HG03558 (cell line): Measurements from ENCODE around the gene CHFR.
"Not testable (repeated sequence)": the region's sequence is repeated elsewhere in the genome, so short reads cannot be mapped to it uniquely, and the experiment has no call there.

Experiments used
- ATAC-seq: cut with Tn5 transposase; IDR thresholded peaks from one replicate; pipeline ENCODE4 v1.9.1; 2021; ENCODE audit warnings: moderate number of reproducible peaks; ENCODE audit not compliant: unreplicated experiment; ENCODE audit errors: extremely low read depth

Gene CHFR

DNA sequence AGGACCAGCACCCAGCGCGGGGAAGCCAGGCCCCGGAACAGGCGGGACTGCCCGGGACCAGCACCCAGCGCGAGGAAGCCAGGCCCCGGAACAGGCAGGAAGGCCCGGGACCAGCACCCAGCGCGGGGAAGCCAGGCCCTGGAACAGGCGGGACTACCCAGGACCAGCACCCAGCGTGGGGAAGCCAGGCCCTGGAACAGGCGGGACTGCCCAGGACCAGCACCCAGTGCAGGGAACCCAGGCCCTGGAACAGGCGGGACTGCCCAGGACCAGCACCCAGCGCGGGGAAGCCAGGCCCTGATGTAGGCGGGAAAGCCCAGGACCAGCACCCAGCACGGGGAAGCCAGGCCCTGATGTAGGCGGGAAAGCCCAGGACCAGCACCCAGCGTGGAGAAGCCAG, 12.8 kb downstream of the CHFR start:
- not testable (repeated sequence) for ATAC-seq

DNA sequence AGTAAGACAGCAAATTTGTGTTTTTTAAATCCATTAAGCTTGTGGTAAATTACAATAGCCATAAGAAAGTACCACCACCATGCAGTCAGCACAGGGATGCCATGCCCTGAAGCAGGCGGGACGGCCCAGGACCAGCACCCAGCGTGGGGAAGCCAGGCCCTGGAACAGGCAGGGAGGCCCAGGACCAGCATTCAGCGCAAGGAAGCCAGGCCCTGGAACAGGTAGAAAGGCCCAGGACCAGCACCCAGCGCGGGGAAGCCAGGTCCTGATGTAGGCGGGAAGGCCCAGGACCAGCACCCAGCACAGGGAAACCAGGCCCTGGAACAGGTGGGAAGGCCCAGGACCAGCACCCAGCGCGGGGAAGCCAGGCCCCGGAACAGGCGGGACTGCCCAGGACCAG, 13.2 kb downstream of the CHFR start:
- ATAC-seq = no peak

DNA sequence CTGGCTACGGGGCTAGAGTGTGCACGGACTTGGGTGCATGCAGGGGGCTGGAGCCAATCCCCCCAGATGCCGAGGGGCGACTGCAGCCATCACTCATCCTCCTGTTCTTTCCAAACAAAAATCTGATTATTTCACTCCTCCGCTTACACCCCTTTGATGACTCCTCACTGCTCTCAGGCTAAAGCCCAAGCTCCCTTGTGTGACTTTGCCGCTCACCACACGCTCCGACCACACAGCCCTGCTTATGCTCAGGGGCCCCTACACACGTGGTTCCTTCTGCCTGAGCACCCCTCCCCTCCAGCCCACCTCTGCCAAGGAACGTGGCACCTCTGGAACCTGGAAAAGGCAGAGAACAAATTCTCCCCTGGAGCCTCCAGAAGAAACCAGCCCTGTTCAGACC, 13.7 kb downstream of the CHFR start:
- no peak for ATAC-seq

DNA sequence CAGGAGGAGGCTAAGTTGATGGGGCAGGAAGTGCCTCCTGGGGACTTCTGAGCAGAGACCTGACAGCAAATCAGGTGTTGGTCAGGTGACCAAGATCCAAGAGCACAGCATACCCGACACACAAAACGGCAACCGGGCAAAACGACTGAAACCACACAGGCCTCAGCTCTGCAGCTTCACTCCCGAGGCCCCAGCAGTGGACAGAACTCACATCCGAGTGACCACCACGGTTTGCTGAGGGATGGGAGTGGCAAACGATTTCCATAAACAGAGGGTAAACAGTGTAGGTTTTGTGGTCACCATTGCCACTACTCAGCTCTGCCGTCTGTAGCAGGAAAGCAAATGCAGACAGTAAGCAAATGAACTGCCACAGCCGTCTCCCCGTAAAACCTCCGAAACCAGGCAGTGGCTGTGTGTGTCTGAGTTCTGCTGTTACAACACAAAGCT, 14.4 kb downstream of the CHFR start:
- no peak for ATAC-seq

DNA sequence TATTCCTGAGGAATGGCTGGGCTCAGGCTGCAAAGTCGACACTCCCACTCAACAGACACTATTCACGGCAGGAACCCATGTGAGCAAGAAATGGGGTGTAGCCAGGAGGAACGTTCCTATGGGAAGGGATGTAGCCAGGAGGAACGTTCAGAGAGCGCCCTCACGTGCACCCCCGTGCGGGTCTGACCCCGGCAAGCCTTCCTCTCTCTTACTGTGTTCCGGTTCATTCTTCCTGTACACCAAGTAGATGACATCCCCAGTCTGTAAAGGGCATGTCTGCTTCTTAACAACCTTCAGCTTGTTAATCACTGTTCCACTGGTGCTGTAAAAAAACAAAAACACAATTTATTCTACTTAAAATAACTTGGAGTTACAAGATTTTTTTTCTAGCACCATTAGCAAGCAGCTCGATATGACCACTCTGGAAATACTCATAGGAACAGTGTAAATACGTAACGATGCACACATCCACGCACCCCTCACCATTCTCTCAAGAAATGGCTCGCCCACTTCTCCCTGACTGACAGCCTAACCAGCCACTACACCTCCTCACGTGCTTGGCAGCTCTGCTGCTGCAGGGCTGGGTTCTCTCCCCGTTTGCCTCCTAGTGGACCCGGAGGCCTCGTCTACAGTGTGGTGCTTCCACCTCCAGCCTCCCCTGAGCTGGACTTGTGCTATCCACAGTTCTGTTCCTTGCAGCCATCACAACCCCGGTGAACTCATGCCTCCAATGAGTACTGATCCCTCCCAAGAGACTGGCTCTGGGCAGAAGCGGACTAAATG, 15.1 kb downstream of the CHFR start:
- no peak for ATAC-seq

DNA sequence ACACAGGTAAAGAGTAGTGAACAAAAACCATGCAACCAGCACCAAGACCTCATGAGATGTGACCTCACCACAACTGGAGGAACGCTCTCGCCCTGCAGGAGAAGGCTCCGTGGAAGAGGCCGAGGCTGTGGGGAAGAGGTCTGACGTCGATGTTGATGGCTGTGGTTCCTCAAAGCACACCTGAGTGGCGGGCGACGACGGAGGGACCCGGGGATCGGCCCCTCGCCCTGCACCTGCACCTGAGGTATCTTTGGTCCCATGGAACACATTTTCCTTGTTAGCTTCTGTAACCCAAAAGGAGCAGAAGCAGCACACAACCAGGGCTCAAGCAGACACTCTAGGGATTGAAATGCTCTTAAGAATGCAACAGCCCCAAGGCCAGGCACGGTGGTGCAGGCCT, 17.9 kb downstream of the CHFR start:
- no peak for ATAC-seq

DNA sequence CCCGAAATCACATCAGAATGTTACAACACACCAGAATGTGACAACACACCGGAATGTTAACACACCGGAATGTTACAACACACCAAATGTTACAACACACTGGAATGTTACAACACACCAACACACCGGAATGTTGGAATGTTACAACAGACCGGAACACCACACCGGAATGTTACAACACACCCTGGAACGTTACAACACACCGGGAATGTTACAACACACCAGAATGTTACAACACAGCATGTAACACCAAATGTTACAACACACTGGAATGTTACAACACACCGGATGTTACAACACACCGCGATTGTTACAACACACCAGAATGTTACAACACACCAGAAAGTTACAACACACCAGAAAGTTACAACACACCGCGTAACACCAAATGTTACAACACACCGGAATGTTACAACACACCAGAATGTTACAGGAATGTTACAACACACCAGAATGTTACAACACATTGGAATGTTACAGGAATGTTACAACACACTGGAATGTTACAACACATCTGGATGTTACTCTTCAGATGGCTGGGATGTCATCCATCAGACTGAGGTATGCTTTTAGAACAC, 21.1 kb downstream of the CHFR start:
- ATAC-seq = no peak

DNA sequence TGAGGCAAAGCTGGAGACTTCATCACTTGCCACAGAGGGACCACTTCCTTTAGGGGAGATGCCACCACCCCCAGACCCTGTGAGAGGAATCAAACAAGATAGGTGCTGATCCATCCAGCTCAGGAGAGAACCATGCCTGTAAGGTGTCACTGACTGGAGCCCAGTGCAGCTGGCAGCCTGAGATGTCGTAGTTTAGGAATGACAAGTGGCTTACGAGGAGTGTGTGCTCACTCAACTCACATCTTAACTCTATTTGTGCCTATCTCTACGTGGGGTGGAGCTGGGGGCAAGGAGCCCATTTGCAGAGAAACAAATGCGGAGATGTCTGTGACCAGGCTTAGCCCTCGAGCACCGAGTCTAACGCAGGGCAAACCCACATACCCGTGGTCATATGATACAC, 25.8 kb downstream of the CHFR start:
- ATAC-seq = no peak

DNA sequence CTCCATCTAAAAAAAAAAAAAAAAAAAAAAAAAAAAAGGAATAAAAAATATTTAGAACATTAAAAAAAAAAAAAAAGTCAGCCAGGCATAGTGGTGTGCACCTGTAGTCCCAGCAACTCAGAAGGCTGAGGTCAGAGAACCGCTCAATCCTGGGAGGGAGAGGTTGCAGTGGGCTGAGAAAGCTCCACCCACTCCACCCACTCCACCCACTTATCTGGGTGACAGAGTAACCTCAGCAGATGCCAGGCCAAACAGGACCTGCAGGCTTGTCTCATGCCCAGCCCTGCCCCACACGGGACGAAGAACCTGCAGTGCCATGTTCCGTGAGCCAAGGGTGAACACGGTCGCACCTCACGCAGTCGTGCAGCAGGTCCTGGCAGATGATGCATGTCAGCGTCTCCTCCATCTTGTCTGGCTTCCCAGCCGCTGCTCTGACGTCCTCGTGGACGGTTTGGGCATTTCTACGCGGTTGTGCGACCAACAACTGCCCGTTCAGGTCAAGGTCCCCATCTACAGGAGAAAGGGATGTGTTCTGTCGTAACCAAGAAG, 28.6 kb downstream of the CHFR start:
- no peak for ATAC-seq

DNA sequence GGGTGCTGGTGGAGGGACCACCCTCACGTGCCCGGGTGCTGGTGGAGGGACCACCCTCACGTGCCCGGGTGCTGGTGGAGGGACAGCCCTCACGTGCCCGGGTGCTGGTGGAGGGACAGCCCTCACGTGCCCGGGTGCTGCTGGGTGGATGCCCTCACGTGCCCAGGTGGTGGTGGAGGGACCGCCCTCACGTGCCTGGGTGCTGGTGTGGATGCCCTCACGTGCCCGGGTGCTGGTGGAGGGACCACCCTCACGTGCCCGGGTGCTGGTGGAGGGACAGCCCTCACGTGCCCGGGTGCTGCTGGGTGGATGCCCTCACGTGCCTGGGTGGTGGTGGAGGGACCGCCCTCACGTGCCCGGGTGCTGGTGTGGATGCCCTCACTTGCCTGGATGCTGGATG, 30.4 kb downstream of the CHFR start:
- ATAC-seq = not testable (repeated sequence)

DNA sequence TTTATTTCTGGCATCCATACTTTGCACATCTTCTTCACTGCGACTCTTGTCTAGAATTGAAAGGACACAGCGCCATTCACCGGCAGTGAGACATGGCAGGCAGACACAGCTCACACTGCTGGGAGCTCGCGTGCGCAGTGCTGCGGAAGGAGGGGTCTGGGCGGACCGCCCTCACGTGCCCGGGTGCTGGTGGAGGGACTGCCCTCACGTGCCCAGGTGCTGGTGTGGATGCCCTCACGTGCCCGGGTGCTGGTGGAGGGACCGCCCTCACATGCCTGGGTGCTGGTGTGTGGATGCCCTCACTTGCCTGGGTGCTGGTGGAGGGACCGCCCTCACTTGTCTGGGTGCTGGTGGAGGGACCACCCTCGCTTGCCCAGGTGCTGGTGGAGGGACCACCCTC, 30.8 kb downstream of the CHFR start:
- ATAC-seq = no peak

DNA sequence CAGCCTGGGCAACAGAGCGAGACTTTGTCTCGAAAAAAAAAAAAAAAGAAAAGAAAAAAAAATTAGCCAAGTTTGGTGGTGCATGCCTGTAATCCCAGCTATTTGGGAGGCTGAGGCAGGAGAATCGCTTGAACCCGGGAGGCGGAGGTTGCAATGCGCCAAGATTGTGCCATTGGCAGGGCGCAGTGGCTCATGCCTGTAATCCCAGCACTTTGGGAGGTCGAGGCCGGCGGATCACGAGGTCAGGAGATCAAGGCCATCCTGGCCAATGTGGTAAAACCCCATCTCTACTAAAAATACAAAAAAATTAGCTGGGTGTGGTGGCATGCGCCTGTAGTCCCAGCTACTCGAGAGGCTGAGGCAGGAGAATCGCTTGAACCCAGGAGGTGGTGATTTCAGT, 32.2 kb downstream of the CHFR start:
- ATAC-seq = not testable (repeated sequence)

DNA sequence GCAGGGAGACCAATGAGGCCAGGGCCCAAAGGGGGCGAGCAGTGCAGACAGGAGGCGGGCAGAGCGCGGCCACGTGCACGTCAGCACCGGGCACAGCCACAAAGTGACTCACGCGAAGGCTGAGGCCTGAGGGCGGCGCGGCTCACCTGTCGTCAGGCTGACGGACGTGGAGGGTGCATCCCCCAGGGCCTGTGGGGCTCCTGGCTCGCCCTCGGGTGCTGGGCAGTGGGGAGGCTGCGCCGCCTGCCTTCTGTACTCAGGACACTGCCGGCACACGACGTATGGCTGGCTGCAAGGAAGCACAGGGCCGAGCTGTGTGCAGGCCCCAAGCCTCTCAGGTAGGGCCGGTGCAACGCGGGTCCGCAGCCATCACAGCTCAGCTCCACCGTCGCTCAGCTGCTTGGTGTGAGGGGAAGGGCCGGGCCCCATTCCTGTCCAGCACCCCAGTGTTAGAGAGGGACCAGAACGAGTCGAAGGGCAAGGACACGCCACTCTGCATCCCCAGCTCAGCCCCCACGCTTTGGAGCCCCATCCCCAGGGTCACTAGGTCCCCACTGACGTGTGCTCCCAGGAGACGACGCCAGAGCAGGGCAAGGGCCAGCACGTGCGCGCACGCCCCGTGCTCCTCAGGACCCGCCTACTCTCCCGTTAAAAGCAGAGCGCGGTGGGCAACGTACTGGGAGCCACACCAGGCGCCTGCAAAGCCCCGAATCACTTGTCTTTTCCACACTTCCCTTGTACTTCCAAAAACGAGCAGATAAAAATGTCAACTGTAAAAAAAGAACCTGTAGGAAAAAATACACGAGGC, 33.9 kb downstream of the CHFR start:
- no peak for ATAC-seq

DNA sequence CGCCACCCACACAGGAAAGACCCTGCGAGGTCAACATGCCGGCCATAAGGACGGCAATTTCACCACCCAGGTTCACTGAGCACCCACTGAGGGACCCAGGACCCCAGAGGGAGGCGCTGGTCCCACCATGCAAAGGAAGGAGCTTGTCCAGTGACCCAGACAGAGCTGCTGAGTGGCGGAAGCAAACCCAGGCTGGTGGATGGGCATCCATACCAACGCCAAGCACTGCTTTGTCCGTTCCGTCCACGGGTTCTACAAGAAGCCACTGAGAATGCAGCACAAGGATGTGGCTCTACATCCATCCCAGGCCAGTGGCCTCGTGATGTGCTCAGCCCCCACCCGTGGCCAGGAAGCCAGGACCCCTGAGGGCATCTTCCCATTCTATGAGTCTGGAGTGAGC, 34.9 kb downstream of the CHFR start:
- ATAC-seq = no peak

DNA sequence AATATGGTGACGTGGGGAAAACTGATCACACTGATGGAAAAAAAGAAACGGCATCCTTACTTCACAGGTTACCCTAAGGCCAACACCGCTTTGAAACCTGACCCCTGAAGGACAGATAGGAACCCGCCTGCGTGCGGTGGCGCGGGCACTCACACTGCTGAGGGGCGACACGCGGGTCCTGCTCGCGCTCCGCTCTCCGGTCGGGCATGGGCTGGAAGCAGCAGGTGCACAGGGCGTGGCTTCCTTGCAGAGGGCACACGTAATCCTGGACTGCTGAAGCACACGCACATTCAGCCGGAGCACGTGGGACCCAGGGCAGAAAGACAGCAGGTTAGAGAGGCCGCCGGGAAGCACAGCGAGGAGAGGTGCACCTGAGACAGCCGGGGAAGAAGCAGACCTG, 35.9 kb downstream of the CHFR start:
- no peak for ATAC-seq

DNA sequence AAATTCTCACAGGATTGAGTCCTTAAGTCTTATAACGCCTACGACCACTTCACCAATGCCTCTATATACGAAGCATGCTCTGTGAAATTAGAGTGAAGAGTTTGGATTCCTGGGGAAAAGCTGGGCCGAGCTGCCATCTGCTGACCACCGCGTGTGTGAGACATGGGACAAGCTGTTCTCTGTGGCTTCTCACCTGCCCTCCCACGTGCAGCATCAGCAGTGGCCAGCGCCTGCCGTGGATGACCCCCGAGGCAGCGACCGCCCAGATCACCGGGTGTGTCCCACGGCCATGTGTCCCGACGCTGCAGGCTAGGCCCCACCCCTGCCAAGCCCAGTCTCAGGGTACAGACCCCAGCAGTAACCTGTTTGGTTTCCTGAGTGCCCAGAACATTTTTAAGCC, 37.1 kb downstream of the CHFR start:
- ATAC-seq = no peak

DNA sequence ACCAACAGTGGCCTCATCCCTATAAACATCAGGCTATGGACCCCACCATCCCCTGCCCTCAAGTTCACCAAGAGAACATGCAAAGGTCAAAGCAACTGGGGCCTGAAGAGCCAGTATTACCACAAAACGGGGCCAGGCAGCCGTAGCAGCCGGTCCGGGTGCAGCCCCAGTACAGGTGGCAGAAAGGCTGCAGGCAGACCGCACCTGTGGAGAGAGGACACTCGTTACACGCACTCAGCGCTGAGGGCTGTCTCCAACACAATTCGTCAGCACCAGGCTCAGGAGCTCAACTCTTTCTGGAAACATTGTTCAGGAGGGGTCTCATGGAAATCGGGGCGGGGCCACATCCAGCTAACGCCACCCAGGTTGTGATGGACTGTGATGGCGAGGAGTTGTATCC, 38.9 kb downstream of the CHFR start:
- ATAC-seq = no peak

DNA sequence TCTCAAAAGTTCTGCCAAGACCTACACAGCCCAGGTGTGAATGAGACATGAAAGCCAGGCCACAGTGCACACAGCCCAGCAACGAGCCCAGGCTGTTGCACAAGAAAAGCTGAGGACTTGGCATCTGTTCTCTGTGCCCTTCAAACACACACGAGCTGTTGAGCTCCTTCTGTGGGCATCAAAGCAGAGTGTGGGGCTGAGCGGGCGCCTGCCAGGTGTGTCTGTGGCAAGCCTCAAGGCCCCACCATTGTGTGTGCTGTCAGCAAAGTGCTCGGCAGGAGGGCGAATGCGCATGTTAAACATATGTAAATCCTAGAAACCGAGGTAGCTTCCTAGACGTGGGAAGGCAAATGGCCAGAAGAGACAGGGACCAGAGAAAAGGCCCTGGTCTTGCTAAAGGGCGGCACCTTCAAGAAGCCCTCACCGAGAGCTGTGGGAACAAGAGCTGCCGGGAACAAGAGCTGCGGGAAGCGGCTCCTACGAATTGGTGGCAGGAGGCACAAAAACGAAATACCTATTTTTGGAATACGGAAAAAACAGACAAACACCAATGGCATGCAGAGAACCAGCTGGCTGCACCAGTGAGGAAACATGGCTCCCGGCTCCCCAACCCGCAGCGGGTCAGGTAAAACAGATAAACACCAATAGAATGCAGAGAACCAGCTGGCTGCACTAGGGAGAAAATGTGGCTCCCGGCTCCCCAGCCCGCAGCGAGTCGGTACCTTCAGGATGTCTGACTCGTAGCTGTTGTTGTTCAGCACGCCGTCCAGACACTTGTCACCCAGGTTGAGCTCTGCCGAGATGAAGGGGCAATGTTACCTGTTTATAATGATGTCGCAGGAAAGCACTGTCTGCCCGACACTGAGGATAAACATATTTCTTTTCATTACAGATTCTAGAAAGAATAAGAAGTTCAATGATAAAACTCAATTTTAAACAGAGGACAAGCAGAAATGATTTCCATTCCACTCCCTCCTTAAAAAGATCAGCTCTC, 39.7 kb downstream of the CHFR start:
- no peak for ATAC-seq

DNA sequence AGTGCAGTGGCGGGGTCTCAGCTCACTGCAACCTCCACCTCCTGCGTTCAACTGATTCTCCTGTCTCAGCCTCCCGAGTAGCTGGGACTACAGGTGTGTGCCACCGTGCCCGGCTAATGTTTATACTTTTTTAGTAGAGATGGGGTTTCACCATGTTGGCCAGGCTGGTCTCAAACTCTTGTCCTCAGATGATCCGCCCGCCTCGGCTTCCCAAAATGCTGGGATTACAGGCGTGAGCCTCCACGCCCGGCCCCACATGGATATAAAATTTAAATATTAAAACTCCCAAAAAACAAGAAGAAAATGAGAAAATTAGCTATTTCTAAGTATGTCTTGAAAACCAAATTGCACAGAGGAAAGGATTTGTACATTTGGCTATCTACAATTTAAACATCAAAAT, 42.7 kb downstream of the CHFR start:
- not testable (repeated sequence) for ATAC-seq
